ENCODE results near the gene ZNF71. TPM values are rescaled to one million over a fixed set of nuclear protein-coding genes. Genes with fewer than 3 reads are reported as not detected.

ZNF71 gene
- total and polyA plus RNA-seq, 2 of the 8 experiments (the other 6 are each of a cell fraction or from before 2014, with no cell fraction given): 8.2 to 12.4 TPM

GRCh38 chr19:56577719-56578602 is 17.1 kb upstream of the ZNF71 start:
- Histone ChIP-seq H3K56ac (replicated peaks; ENCODE audit: insufficient read length, low read depth, low read length) (no peak overlapping the region), H3K18ac (ENCODE audit: extremely low read depth, low read length) (no peak overlapping the region), H2AFZ (ENCODE audit: low read length) (no peak overlapping the region), H3K79me2 (ENCODE audit: control insufficient read depth in 1 of 2, insufficient read depth in 2 of 2, low read length in 2 of 2) (no peaks in the 10 kb centered on the region), H4K8ac (ENCODE audit: extremely low read depth, insufficient read depth, low read length) (no peak overlapping the region), H3K36me3 (ENCODE audit: control insufficient read depth in 2 of 4, insufficient read depth in 4 of 4, low read length in 3 of 4) (peaks cover 2 to 55% (median 31%) of the 10 kb centered on the region in 4 experiments; a peak in 6 of 8 replicates), H3K79me1 (ENCODE audit: low read depth, low read length) (no peaks in the 10 kb centered on the region), H2BK20ac (ENCODE audit: low read length) (no peak overlapping the region), H3K9ac (replicated peaks in 1 of 4; ENCODE audit: extremely low read depth in 1 of 4, low read depth in 3 of 4, low read length in 3 of 4) (no peak overlapping the region), H3K9me3 (ENCODE audit: insufficient read depth in 2 of 2, low read depth in 1 of 2, low read length in 1 of 2) (peaks cover 83 to 88% of the 10 kb centered on the region in 2 experiments), H4K91ac (replicated peaks; ENCODE audit: insufficient read length, low read length) (no peak overlapping the region), H3K27me3 (replicated peaks in 1 of 4; ENCODE audit: control insufficient read depth in 3 of 4, extremely low read depth in 1 of 4, insufficient read depth in 3 of 4, low read length in 3 of 4) (no peaks in the 10 kb centered on the region), H3K4me3 (ENCODE audit: extremely low read depth in 1 of 4, insufficient read depth in 2 of 4, low read depth in 3 of 4, low read length in 4 of 4) (no peak overlapping the region), H3K4ac (replicated peaks; ENCODE audit: insufficient read length, low read depth, low read length) (no peak overlapping the region), H2BK15ac (ENCODE audit: low read length) (no peak overlapping the region), H2BK120ac (replicated peaks; ENCODE audit: low read depth, low read length) (no peak overlapping the region), H4K20me1 (replicated peaks in 1 of 2; ENCODE audit: control insufficient read depth in 1 of 2, insufficient read depth in 2 of 2, low read length in 2 of 2) (no peaks in the 10 kb centered on the region), H3K27ac (ENCODE audit: low read depth, low read length) (no peak overlapping the region), H4K5ac (ENCODE audit: insufficient read length, low read depth, low read length) (no peak overlapping the region), H3K4me2 (ENCODE audit: insufficient read depth in 1 of 2, low read depth in 2 of 2, low read length in 2 of 2) (no peak overlapping the region), H3K4me1 (replicated peaks in 1 of 4; ENCODE audit: control insufficient read depth in 3 of 4, insufficient read depth in 4 of 4, low read length in 3 of 4) (no peaks in the 10 kb centered on the region), H3K23me2 (ENCODE audit: low read depth, low read length) (no peaks in the 10 kb centered on the region), H2BK5ac (ENCODE audit: low read depth, low read length) (no peak overlapping the region), H2BK12ac (ENCODE audit: low read depth, low read length) (no peak overlapping the region), H3K14ac (ENCODE audit: insufficient read length) (no peak overlapping the region), H3K23ac (ENCODE audit: insufficient read length) (no peak overlapping the region), H2AK5ac (ENCODE audit: low read depth, low read length) (no peak overlapping the region)
- WGBS, 2 experiments (ENCODE audit: extremely low coverage in 1 of 2, insufficient coverage in 1 of 2, insufficient read length in 1 of 2, insufficient replicate concordance in 2 of 2, low coverage in 1 of 2, low lambda C conversion rate in 2 of 2, missing lambda C conversion rate in 1 of 2): 93% methylated on average over 11 of the region's 11 CpGs; no CpG with 5 or more reads in 1 of the 2 experiments
- peak; percentile 94 for TF ChIP-seq ZNF274 (IDR thresholded peaks at IDR 0.05; ENCODE audit: borderline replicate concordance, extremely low read depth, low read length)
- no peak for TF ChIP-seq HDAC2 (IDR thresholded peaks at IDR 0.05; ENCODE audit: borderline replicate concordance in 1 of 2, low read depth in 2 of 2, low read length in 2 of 2)
- TF ChIP-seq CHD2 (IDR thresholded peaks at IDR 0.05; ENCODE audit: low read length): no peak
- FAIRE-seq: no peak
- ChIA-PET POLR2A (ENCODE audit: partially characterized antibody) (interaction anchor here (0.6 kb wide), 1 partner anchor 193 kb away, joined by 3 read pairs; no protein-coding TSS in a partner anchor), CTCF (ENCODE audit: partially characterized antibody) (no interaction called here)
- no peak for DNase-seq (ENCODE audit: low read depth in 1 of 2, low spot score in 2 of 2)

All from H1 (cell line).